C4-2B (cell line): Measurements from ENCODE around the gene ARIH2.

Experiments
- H3K27ac ChIP-seq: fragments of 450-650 bp; 2 replicates; pipeline ENCODE4 v1.5.1; 2017
- CTCF ChIP-seq: fragments of 450-650 bp; conservative IDR thresholded peaks from 2 replicates; pipeline ENCODE4 v1.5.1; 2017; ENCODE audit warnings: mild to moderate bottlenecking
- ZFX ChIP-seq: fragments of 450-650 bp; IDR thresholded peaks from 2 replicates; pipeline ENCODE4 v1.6.1; 2017

The ARIH2 gene

GRCh38 chr3:49028673-49029562 is 110.3 kb downstream of the ARIH2 start, which contains the start of gene IMPDH2:
TSS of gene IMPDH2 (minus strand) at chr3:49029398. CDS start at chr3:49029350, 48 bp downstream.
- TF ChIP-seq ZFX, result peak; percentile 62
- TF ChIP-seq CTCF, result no peak
- H3K27ac ChIP-seq, result peak within 1 kb of the TSS; percentile 96

- H3K27ac ChIP-seq, result peak overlapping the region; percentile 96
- TF ChIP-seq CTCF (no peak), ZFX (no peak)
Observed at GRCh38 chr3:49029563-49029884, 110.9 kb downstream of the ARIH2 start.

- no peak for TF ChIP-seq ZFX
- no peak for TF ChIP-seq CTCF
- H3K27ac ChIP-seq, result no peak overlapping the region
Observed at GRCh38 chr3:49030321-49030720, 111.7 kb downstream of the ARIH2 start.

- no peak overlapping the region for H3K27ac ChIP-seq
- TF ChIP-seq CTCF, result no peak
- TF ChIP-seq ZFX, result no peak
Observed at GRCh38 chr3:49032646-49033304, 114.1 kb downstream of the ARIH2 start.

GRCh38 chr3:49034650-49035049 is 116.0 kb downstream of the ARIH2 start:
- no peak for TF ChIP-seq ZFX
- no peak for TF ChIP-seq CTCF
- no peak overlapping the region for H3K27ac ChIP-seq

GRCh38 chr3:49035281-49035680 is 116.6 kb downstream of the ARIH2 start:
- TF ChIP-seq CTCF (no peak), ZFX (no peak)
- H3K27ac ChIP-seq, result no peak overlapping the region
